ENCODE results near the gene OSBPL2.

Gene OSBPL2

DNA sequence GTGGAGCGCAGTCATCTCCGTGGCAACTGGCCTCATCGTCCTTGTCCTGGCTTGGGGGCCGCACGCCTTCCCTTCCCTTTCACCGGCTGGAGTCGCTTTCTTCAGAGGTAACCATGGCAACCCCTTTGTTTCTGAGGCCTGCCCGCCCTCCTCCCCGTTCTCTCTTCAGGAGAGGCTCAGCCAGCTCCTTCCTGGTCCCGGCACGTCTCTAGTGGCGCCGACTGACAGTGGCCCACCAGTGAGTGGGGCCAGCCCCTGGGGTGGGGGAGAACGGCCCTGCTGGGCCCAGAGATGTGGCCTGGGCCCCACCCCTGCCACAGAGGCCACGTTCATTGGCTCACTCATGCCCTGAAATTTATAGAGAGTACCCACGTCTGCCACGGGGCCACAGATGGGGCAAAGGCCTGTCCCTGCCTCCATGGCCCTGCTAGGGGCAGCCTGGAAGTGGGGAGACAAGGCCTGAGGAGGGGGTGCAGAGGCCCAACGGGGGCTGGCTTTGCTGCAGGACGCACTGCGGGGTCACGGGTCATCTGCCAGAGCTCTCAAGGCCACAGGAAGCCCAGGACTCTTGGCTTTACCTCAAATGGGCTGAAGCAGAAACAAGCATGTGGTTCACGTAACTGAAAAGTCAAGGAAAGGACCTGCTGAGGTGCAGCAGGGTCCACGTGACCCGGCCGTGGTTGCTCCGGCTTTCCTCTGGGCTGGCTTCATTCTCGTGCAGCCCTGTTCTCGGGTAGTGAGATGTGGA is 1.4 kb upstream of the OSBPL2 start:
- no peak for DNase-seq

DNA sequence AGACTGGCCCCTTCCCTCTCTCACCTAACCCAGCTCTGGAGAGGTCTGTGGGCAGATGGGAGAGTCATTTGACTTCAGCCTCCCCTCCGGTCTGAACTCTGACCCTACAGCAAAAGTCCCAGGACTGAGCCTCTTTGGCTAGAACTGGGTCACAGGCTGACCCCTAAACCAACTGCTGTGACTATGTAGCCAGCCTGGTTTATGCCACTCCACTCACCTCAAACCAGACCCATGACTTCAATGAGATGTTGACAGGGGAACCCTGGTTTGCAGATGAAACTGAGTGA is 864 bp upstream of the OSBPL2 start:
- no peak for DNase-seq

DNA sequence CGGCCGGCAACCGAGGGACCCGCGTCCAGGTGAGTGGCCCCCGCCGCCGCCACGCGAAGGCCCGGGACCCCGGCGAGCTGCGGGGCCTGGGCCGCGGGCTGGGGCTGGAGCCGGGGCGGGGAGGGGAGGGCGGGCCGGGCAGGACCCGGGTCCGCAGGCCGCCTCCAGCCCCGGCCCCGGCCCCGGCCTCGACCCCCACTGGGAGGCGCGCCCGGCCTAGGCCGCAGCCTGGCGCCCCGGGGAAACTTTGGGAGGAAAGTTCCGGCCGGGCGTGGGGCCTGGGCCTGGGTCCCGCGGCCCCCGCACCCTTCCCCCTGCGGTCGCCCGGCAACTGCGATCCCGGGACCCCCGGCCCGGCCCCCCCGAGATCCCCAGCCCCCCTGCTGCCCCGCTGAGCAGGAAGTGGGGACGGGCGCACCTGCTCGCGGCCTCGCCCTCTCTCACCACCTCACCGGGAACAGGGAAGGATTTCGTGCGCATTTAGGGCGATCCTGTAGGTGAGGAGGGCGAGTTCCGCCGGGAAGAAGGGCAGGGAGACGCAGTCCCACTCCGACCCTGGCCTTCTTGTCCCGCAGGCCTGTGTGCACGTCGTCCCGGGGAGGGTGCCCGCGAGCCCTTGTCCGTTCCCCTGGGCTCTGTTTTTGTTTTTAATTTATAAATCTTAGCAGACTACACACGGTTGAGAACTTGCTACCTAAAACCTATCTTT is 402 bp downstream of the OSBPL2 start:
- peak in 1 of 2 experiments; percentile 43 for DNase-seq

DNA sequence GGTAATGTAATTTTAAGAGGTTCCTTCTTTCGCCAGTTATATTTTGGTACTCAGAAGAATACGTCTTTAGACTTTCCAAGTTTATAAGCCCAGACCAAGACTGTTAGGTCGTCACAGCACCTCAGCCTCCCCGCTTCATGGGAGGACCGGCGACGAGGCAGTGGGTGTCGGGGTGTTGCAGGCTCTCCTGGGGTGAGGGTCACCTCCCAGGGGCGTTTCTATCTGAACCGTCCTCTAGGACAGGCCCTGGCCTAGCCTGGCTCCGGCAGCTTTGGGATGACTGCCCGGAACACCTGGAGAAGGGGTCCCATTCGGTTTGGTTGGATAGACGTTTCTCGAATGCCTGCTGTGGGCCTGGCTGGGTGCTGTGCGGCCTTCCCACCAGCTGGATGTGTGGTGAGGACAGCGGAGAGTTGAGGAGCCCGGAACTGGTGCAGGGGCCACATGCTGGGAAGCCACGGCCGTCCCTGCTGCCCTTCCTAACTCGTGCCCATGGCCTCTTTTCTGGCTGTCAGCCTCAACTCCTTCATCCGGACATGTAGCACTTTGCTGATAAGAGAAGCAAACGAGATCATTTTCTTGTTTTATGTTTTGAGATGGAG is 1.1 kb downstream of the OSBPL2 start:
- no peak for DNase-seq

DNA sequence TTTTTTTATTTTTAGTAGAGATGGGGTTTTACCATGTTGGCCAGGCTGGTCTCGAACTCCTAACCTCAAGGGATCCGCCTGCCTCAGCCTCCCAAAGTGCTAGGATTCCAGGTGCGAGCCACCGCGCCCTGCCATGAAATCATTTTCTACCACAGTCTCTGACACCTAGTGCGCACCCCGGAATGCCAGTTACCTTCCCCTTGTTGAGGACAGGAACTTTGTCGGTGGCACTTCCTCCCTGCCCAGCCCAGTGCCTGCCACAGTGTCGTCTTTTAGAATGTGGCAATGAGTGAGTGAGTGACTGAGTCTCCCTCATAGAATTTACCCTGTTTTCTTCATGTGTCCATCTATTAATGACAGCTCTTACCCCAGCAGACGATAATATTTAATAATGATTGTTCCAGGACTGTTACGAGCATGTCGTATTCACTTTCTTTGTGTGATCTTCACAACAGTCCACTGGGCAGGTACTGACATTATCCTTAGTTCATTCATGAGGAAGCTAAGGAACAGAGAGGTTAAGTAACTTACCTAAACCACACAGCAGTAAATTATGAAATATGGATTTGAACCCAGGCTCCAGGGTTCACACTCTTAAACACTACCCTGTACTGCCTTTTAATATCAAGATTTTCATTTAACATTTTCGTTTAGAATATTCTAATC is 1.8 kb downstream of the OSBPL2 start:
- no peak for DNase-seq

DNA sequence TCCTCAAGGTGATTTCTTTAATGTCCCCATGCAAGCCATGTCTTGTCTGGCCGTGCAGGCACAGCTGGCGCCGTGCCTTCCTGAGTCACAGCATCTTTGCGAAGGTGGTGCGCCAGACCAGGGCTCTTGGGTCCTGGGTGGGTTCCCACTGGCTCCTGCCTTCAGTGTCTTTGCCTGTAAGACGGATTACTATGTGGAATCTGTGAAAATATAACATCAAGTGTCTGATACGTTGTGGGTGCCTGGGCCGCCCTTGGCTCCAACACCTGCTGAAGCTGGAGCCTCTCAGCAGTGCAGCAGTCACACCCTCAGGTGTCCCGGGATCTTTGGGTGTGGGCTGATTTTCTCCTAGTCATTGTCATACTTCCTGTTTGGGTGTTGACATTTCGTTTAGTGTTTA is 3.2 kb downstream of the OSBPL2 start:
- no peak for DNase-seq

DNA sequence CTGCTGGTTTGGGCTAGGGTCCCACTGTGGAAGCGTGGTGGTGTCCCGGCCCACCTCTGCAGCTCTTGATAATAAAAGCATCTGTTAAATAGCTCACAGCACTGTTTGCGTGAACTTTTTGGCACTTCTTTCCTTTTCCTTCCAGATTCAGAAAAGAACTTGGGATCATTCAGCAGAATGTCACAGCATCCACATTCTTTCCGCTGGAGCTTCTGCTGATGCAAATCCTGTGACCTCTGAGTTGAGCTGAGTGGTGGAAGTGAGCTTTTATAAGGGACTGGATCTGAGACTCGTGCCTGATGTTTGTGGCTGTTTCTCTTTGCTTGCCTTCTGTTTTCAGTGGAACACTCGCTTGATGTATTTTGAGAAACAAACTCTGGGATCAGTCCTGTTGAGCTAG is 3.9 kb downstream of the OSBPL2 start:
- no peak for DNase-seq

DNA sequence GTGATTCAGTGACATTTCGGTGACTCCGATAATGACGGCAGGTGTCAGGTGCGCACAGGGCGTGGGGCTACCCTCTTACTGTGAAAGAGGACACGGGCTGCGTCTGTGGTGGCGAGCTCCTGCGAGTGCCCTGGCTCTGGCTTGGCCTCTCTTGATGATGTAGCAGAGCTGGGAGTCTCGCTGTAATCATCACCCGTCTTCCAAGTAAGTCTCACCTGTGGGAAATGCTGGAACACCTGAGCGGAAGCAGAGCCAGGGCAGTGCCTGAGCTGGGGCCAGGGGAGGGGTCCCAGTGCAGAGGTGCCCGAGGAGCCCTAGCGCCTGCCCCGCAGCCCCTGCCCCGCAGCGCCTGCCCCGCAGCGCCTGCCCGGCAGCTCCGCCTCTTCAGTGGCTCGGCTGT is 4.8 kb downstream of the OSBPL2 start:
- DNase-seq: no peak

DNA sequence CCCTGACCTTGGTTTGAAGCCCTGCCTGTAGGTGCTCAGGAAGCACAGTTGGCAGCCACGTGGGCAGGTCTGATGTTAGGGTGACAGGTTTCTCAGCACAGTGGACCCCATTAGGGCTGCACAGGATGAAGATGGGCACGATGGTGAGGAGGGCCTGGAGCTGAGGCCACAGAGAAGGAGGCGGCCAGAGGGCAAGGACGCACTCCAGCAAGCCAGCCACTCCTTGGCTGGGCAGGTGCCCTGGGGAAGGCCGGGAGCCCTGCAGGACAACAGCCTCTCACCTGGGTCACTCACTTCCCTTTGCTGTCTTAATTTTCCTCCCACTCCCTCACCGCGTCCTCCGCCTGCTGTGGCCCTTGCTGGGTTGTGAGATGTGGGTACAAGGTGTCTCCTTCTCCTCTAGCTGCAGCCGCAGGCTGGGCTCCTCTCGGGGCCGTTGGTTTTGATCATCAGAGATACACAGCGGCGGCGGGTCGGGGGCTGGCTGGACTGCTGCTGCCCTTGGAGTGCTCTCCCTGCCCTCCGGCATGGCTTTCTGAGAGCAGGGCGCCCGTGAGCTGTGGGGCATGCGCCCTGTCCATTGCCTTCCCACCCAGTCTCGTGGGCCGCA is 5.7 kb downstream of the OSBPL2 start:
- no peak for DNase-seq

DNA sequence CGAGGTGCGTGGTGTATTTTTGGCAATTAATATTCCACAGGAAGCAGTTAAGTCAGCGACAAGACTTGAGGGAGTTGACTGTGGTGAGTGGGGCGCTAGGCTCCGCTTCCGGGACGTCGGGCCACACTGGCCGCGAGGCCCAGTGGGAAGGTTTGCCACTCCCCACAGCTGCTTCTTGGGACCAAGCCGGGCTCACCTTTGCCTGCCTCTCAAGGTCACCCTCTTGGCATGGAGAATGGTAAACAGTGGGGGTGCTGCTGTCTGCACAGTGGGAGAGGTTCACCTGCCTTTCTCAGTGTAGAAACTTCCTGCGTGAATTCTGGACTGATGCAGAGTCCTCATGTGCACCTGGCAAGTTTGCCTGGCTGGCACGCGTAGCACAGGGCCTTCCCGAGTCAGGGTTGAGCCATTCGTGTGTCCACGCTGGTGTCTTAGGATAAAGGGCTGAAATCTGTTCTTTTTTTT is 6.4 kb downstream of the OSBPL2 start:
- DNase-seq: peak; percentile 32 to 53

DNA sequence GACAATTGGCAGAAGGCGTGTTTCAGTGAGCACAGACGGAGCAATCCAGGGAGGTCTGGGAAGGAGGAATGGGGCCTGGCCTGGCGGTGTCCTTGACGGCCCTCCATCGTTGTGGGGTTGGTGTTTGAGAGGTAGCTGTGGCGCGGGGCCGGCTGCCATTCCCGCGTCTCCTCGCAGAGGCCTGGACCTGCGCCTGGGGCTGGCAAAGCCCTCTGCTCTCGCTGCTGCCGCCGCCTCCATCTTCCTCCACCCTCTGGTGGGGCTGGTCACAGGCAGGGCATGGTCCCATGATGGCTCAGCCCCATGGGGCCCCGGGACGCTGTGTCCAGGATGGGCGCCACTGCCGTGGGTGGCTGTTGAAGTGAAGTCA is 7.6 kb downstream of the OSBPL2 start:
- no peak for DNase-seq

DNA sequence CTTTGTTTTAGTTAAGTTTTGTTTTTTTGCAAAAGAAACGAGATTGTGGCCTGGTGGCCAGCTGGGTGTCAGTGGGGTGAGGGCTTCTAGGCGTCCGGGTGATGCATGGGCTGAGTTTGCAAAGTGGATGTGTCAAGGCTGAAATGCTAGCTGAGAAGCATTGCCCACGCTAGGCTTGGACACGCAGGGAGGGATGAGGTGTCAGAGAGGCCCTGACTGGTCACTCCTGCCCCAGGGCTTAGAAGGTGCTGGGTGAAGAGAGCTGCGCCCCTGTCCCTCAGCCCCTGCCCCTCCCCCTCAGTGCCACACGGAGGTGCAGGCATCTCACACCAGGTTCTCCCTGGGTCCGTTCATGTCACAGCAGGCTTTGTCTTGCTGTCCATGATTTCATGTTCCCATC is 8.1 kb downstream of the OSBPL2 start:
- no peak for DNase-seq

DNA sequence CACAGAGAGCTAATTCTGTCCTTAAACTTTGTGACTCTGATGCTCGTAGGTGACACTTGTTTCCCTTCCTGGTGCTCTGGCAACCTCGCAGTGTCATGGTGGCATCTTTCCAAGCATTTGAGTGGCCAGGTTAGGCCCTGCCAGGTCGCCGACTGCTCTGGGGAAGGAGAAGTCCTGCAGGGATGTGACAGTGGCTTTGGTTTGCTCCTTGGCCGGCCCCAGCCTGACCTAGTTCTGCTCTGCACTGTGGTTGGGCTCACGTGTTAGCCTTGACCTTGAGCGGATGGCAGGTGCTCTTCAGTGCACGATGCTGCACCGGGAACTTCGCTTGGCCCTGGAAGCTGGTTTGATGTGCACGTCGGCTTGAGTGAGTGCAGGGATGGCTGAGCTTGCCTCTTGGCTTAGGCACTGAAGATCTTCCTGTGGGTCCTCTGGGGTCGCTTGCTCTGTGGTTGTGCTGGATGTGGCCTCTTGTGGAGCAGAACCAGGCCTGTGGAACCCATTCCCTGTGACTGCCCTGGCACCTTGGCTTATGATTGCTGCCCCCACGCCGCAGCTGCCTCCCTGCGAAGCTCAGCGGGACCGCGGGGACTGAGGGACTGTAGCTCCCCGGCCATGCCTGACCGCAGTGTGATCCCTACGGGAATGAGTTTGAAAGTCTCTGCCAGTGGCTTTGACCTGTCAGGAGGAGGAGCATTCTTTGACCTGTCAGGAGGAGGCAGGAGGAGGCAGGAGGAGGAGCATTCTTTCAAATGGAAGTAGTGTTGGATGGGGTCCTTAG is 8.7 kb downstream of the OSBPL2 start:
- DNase-seq: peak; percentile 49 to 77

DNA sequence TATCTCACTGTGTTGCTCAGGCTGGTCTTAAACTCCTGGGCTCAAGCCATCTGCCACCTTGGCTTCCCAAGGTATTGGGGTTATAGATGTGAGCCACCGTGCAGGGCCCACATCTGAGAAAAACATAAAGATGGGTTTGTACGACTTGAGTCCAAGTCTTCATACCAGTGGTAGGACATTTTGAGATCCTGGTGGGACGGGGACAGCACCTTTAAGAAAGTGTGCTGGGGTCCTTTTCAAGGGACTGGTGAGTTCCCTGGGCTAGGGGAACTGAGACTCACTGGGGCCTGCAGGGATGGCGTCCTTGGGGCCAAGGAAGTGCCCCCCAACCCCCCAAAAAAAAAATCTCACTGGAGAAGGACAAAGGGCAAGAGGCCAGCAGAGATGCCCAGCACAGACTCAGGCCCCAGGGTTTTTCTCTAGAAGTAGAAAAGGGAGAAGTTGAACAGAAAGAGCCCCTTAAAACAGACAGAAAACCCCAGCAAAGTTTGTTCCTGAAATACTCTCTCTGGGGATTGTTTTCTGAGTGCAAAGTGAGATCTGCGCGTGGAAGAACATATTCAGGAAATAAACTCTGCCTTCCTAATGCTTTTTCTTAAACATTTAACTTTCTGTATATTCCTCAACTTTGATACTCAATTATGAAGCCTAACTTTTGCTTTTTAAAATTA is 10.7 kb downstream of the OSBPL2 start:
- DNase-seq: no peak

DNA sequence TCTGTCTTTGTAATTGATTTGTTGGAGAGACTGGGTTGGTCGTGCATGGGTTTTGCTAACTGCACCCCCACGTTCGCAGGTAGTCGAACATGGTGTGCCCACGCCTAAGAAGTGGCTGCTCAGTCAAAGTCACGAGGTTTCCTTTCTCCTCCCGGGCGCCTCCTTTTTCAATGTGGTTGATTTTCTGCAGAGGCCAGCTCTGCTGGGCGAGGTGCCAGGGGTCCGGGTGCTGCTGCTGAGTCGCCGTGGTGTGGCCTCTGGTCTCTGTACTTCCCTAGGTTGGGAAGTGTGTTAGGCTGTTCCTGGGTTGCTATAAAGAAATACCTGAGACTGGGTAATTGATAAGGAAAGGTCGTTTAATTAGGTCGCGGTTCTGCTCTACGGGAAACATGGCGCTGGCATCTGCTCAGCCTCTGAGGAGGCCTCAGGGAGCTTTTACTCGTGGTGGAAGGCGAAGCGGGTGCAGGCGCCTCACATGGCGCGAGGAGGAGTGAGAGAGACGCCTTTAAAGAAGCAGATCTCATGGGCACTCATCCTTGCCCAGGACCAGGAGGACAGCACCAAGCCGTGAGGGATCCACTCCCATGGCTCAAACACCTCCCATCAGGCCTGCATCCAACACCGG is 14.1 kb downstream of the OSBPL2 start:
- no peak for DNase-seq

DNA sequence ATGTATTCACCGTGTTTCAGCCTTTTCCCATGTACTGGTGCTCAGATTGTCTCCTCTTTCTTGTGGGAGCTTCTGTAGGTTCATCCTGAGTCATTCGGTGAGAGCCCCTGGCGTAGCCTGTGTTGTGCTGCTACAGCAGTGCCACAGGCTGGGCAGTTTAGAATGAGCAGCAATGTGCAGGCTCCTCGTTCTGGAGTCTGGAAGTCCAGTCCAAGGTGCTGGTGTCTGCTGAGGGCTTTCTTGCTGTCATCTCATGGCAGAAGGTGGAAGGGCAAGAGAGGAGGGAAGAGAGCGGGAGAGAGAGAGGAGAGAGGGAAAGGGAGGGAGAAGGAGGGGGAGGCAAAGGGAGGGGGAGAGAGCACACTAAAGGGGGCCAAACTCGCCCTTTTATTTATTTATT is 15.1 kb downstream of the OSBPL2 start:
- no peak for DNase-seq

DNA sequence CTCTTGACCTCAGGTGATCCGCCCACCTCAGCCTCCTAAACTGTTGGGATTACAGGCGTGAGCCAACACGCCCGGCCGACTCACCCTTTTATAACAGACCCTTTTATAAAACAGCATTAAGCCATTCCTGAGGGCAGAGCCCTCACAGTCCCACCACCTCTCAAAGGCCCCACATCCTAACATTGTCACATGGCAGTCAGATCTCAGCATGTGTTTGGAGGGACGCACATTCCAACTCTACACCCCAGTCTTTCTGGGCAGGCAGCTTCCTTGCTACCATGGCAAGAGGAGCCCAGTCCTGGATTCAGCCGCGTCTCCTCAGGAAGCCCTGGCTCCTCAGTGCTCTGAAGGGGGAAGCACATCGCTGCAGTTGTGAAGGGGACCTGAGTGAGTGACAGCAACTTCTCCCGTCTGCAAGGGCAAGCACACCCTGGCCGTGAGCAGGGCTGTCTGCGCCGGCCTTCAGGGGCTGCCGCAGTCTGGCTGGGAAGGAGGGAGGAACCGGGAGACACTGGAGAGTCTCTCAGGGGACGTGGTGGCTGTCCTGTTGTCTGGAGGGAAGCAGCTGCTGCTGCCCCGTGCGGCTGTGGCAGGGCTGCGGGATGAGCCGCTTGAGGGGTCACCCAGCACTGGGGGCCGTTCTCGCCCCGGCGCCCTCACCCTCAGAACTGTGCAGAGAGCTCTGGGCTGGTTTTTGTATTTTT is 15.9 kb downstream of the OSBPL2 start:
- DNase-seq: peak; percentile 48 to 71

DNA sequence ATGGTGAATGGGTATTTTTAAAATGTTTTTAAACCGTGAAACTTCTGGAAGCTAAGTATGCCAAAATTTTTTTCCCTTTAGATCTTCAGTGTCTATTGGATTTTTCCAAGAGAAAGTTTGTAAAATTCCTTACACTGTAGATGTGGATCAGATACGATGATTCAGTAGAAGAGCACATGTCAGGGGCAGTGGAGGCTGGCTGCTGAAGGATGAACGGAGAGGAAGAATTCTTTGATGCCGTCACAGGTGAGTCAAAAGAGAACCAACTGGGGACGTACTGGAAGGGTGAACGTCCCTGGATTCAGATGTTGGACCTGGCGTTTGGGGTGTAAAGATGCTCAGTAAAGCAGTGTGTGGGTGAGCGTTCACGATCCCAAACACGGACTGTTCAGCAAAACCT is 17.7 kb downstream of the OSBPL2 start:
- DNase-seq: no peak

DNA sequence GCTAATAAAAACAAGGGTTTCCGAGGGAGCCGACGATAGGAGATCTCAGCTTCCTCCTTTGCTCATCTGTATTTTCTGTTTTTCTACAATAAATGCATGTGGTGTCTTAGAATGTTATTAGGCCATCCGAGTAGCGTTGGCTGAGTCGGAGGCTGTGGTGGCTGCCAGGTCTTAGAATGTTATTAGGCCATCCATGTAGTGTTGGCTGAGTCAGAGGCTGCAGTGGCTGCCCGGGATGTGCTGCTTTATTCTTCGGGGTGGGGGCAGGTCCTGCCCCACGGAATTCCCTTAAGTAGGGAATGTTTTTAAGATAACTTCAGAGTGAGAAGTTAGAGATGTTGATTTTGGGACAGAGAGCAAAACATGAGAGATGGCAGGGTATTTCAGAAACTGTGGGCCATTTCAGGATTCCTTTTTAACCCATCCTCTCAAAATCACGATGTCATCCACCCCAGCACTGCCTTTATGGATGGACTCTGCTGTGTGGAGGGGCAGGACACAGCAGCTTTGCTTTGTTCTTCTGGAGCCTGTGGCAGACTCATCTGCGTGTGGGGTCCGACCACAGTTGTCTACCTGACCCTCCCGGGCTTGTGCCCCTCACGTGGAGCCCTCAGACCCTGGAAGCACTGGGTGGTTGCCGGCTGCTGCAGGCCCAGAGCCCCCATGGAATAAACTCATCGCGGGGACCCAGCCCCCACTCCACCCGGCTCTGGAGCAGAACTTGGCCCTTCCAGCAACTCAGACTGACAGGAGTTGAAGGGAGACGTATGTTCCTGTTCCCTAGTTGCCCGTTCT is 20.4 kb downstream of the OSBPL2 start:
- DNase-seq: no peak

DNA sequence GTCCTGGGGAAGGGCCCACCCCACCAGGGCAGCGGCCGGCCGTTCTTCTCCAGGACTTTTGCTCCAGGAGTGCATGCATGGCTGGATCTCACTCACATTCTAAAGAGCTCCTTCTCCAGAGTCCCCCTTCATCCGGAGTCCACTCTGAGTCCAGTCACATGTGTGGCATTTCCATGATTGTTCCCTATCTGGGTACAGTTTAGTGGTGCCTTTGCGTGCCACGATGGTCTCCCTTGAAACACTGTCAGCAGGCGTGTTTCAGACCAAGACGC is 20.9 kb downstream of the OSBPL2 start:
- DNase-seq: no peak
